DMS53 treated with DMSO at 0.1 percent for 48 hours (cell line): ENCODE data around the gene CARM1.
"Not testable (repeated sequence)": the region's sequence is repeated elsewhere in the genome, so short reads cannot be mapped to it uniquely, and the experiment has no call there.

Experiments used
- DNase-seq: peaks from one replicate; lab custom pipeline; 2025; ENCODE audit not compliant: unreplicated experiment; lab: John Stamatoyannopoulos, UW

The CARM1 gene

GRCh38 chr19:10872546-10873107, 1.3 kb downstream of the CARM1 start:
- DNase-seq: no peak

GRCh38 chr19:10874024-10874423, 2.7 kb downstream of the CARM1 start:
- no peak for DNase-seq

GRCh38 chr19:10876459-10877240, 5.3 kb downstream of the CARM1 start:
- no peak for DNase-seq

- DNase-seq: not testable (repeated sequence)
These were observed 6.3 kb downstream of the CARM1 start for GRCh38 chr19:10877608-10878007.

- no peak for DNase-seq
These were observed 6.9 kb downstream of the CARM1 start for GRCh38 chr19:10878253-10878652.

GRCh38 chr19:10881403-10882107, 10.2 kb downstream of the CARM1 start:
- DNase-seq: no peak

GRCh38 chr19:10882108-10882457, 10.7 kb downstream of the CARM1 start:
- no peak for DNase-seq

- no peak for DNase-seq
These were observed 12.9 kb downstream of the CARM1 start for GRCh38 chr19:10884274-10884673.

- DNase-seq: no peak
These were observed 14.1 kb downstream of the CARM1 start for GRCh38 chr19:10885201-10886169.

- DNase-seq: no peak
These were observed 16.4 kb downstream of the CARM1 start for GRCh38 chr19:10887616-10888367.

- no peak for DNase-seq
These were observed 17.1 kb downstream of the CARM1 start for GRCh38 chr19:10888421-10888866.

- DNase-seq: no peak
These were observed 18.5 kb downstream of the CARM1 start for GRCh38 chr19:10889880-10890279.

GRCh38 chr19:10891405-10892086, 20.2 kb downstream of the CARM1 start:
- DNase-seq: no peak

GRCh38 chr19:10892256-10892655, 20.9 kb downstream of the CARM1 start:
- no peak for DNase-seq

GRCh38 chr19:10894911-10895213, 23.5 kb downstream of the CARM1 start:
- no peak for DNase-seq

- no peak for DNase-seq
These were observed 24.0 kb downstream of the CARM1 start for GRCh38 chr19:10895363-10895762.

GRCh38 chr19:10895920-10896319, 24.6 kb downstream of the CARM1 start:
- DNase-seq: no peak

GRCh38 chr19:10896851-10897526, 25.6 kb downstream of the CARM1 start:
- DNase-seq: peak; percentile 80

- DNase-seq: no peak
These were observed 27.3 kb downstream of the CARM1 start for GRCh38 chr19:10898633-10899032.
